Endothelial cell of umbilical vein (primary cell): Measurements from ENCODE around the gene FTCDNL1. TPM values are rescaled to one million over a fixed set of nuclear protein-coding genes. Genes with fewer than 3 reads are reported as not detected.

Source experiments
- BruUV-seq: library from RNA; stranded (reverse); fragments of 400-500 nt; replicated peaks from 2 replicates; lab custom pipeline; 2021; lab: Mats Ljungman, UMichigan
- CTCF ChIA-PET: fragments of 300-600, 350-600 bp; sonication (Branson Sonifier 250); formaldehyde crosslinking; loops from one replicate; lab custom pipeline; 2021; ENCODE audit warnings: antibody characterized with exemption, inconsistent platforms; lab: Charles Lee
- POLR2A ChIA-PET: fragments of 300-600, 350-600 bp; sonication (Branson Sonifier 250); formaldehyde crosslinking; loops from one replicate; lab custom pipeline; 2021; ENCODE audit warnings: antibody characterized with exemption, inconsistent platforms; lab: Charles Lee
- DNase-seq: peaks from one replicate; pipeline ENCODE4 v3.0.0-alpha.2; 2011; ENCODE audit warnings: low read depth, low spot score
- FAIRE-seq: peaks from 2 replicates; lab custom pipeline; 2011; peaks lifted over from hg19 to GRCh38; lab: Jason Lieb, UNC
- H2AFZ ChIP-seq: 2 replicates; pipeline ENCODE4 v1.6.0; 2012; ENCODE audit warnings: low read depth, low read length, control low read depth, inconsistent platforms
- H3K27ac ChIP-seq: 2 replicates; pipeline ENCODE4 v1.5.1; 2011; ENCODE audit warnings: low read depth, mild to moderate bottlenecking, control low read depth, low read length, moderate library complexity; ENCODE audit not compliant: insufficient read depth
- H3K27me3 ChIP-seq, 2 experiments: 2 replicates each; pipeline versions ENCODE4 v1.6.0 to v1.6.1; 2011; ENCODE audit warnings: low read length in 2 of 2, mixed read lengths in 1 of 2; ENCODE audit not compliant: control insufficient read depth in 2 of 2, insufficient read depth in 2 of 2
- H3K36me3 ChIP-seq, 2 experiments: 2 replicates in 1 of 2; 3 replicates in 1 of 2; pipeline ENCODE4 v1.5.1; 2011; ENCODE audit warnings: low read length in 2 of 2, mild to moderate bottlenecking in 1 of 2, moderate library complexity in 1 of 2; ENCODE audit not compliant: control insufficient read depth in 2 of 2, insufficient read depth in 2 of 2; ENCODE audit errors: extremely low read depth in 1 of 2
- H3K4me1 ChIP-seq: 3 replicates; pipeline ENCODE4 v1.5.1; 2011; ENCODE audit warnings: mild to moderate bottlenecking, low read length; ENCODE audit not compliant: control insufficient read depth, insufficient read depth; ENCODE audit errors: extremely low read depth
- H3K4me2 ChIP-seq: 2 replicates; pipeline ENCODE4 v1.6.1; 2011; ENCODE audit warnings: low read length, control low read depth, mixed read lengths; ENCODE audit not compliant: insufficient read depth
- H3K4me3 ChIP-seq, 3 experiments: fragments of 200-600 bp in 1 of 3; sonication (generic), shearing (Covaris generic) in 1 of 3; replicated peaks in 1 of 3; 2 replicates each; pipeline ENCODE4 v1.5.1; 2011 to 2016; ENCODE audit warnings: control low read depth in 3 of 3, low read length in 3 of 3, mild to moderate bottlenecking in 2 of 3, inconsistent platforms in 1 of 3, low read depth in 1 of 3, moderate library complexity in 1 of 3; ENCODE audit not compliant: insufficient read depth in 1 of 3
- H3K79me2 ChIP-seq: 2 replicates; pipeline ENCODE4 v1.6.0; 2012; ENCODE audit warnings: low read length, inconsistent platforms; ENCODE audit not compliant: control insufficient read depth, insufficient read depth
- H3K9ac ChIP-seq: replicated peaks from 2 replicates; pipeline ENCODE3; 2011; ENCODE audit warnings: low read length, control low read depth; ENCODE audit not compliant: insufficient read depth; ENCODE audit errors: extremely low read depth
- H3K9me1 ChIP-seq: replicated peaks from 3 replicates; pipeline ENCODE4 v1.6.0; 2011; ENCODE audit warnings: mild to moderate bottlenecking, low read length; ENCODE audit not compliant: control insufficient read depth, insufficient read depth; ENCODE audit errors: extremely low read depth
- H3K9me3 ChIP-seq: replicated peaks from 2 replicates; pipeline ENCODE4 v1.5.1; 2012; ENCODE audit warnings: low read length, inconsistent platforms; ENCODE audit not compliant: control insufficient read depth, insufficient read depth
- H4K20me1 ChIP-seq: replicated peaks from 2 replicates; pipeline ENCODE3; 2011; ENCODE audit warnings: mild to moderate bottlenecking, low read length; ENCODE audit not compliant: control insufficient read depth, insufficient read depth; ENCODE audit errors: extremely low read depth
- FOS ChIP-seq: IDR thresholded peaks from 2 replicates; pipeline ENCODE4 v1.6.1; 2011; ENCODE audit warnings: mild to moderate bottlenecking, low read length, moderate library complexity, borderline replicate concordance; ENCODE audit not compliant: insufficient read depth
- GATA2 ChIP-seq: IDR thresholded peaks from 2 replicates; pipeline ENCODE4 v1.7.0; 2011; ENCODE audit warnings: low read depth, mild to moderate bottlenecking, moderate library complexity, mixed read lengths, low read length; ENCODE audit not compliant: insufficient read length, insufficient read depth
- JUN ChIP-seq: IDR thresholded peaks from 2 replicates; pipeline ENCODE4 v1.6.1; 2011; ENCODE audit warnings: borderline replicate concordance, low read depth; ENCODE audit not compliant: insufficient read length, insufficient read depth
- POLR2AphosphoS5 ChIP-seq: IDR thresholded peaks from 2 replicates; pipeline ENCODE4 v1.6.1; 2012; ENCODE audit warnings: low read depth, mild to moderate bottlenecking, control low read depth, low read length, moderate library complexity; ENCODE audit not compliant: insufficient read depth
- dilution Hi-C: fragments of 300-500 bp; cut with MboI; formaldehyde crosslinking; loops from one replicate; pipeline ENCODE4 v1.15.0; 2019; ENCODE audit warnings: low sequenced_read_pairs; ENCODE audit not compliant: extremely low pct_ligation_motif_present
- intact Hi-C: fragments of 100-400 bp; cut with micrococcal nuclease; formaldehyde crosslinking; loops from one replicate; pipeline ENCODE4 v1.10.0; 2022
- polyA plus RNA-seq, 4 experiments: library from polyadenylated mRNA; depleted of rRNA in 3 of 4; stranded (reverse) in 3 of 4; unstranded in 1 of 4; fragments of >200 nt; gene quantifications; 2 replicates each; pipeline versions ENCODE4 v1.2.1 to v1.2.3, GENCODE V29; 2011 to 2012; ENCODE audit warnings: missing spikeins in 1 of 4
- total RNA-seq: library from RNA; stranded (reverse); gene quantifications from 2 replicates; pipeline ENCODE4 v1.2.3, GENCODE V29; 2021
- TF ChIP-seq, protein P1 (sequence below), 2 donors: IDR thresholded peaks; 1 replicate in 1 of 2; 2 replicates in 1 of 2; pipeline ENCODE4 v1.5.1; 2011; ENCODE audit warnings: low read length in 2 of 2, mild to moderate bottlenecking in 2 of 2, moderate library complexity in 2 of 2, control low read depth in 1 of 2, inconsistent platforms in 1 of 2, low read depth in 1 of 2; ENCODE audit not compliant: insufficient read depth in 1 of 2; ENCODE audit errors: extremely low read depth in 1 of 2
- TF ChIP-seq, protein P2 (sequence below): IDR thresholded peaks from 2 replicates; pipeline ENCODE4 v1.6.1; 2011; ENCODE audit not compliant: insufficient read depth, insufficient read length

FTCDNL1 gene
- total and polyA plus RNA-seq, 2 donors (not counting 3 experiments of a cell fraction or from before 2014, with no cell fraction given) = 0.19 to 0.27 TPM

DNA sequence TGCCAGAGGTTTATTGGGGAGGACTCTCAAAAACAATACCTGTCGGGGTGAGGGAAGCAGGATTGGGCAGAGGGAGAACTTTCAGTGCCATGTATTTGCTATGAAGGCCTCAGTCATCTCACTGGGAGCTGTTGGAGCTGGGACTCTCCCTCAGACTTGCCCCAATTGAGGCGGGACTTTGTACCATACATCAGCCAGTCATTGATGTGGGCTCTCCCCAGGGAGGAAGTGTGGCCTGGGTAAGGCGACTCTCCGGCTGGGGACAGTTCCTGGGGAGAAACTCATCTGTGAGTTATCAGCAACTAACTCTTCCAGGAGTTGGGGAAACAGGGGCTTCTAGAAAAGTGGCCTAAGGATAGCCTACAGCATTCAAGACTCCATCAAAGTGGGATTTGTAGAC lies 66.5 kb downstream of the FTCDNL1 start:
- intact Hi-C loops (no loop called here), dilution Hi-C loops (no loop called here)
- FAIRE-seq = no peak
- TF ChIP-seq, protein P1, sequence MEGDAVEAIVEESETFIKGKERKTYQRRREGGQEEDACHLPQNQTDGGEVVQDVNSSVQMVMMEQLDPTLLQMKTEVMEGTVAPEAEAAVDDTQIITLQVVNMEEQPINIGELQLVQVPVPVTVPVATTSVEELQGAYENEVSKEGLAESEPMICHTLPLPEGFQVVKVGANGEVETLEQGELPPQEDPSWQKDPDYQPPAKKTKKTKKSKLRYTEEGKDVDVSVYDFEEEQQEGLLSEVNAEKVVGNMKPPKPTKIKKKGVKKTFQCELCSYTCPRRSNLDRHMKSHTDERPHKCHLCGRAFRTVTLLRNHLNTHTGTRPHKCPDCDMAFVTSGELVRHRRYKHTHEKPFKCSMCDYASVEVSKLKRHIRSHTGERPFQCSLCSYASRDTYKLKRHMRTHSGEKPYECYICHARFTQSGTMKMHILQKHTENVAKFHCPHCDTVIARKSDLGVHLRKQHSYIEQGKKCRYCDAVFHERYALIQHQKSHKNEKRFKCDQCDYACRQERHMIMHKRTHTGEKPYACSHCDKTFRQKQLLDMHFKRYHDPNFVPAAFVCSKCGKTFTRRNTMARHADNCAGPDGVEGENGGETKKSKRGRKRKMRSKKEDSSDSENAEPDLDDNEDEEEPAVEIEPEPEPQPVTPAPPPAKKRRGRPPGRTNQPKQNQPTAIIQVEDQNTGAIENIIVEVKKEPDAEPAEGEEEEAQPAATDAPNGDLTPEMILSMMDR (IDR thresholded peaks at IDR 0.05; ENCODE audit: extremely low read depth in 1 of 2, insufficient read depth in 1 of 2, low read depth in 1 of 2, low read length in 2 of 2) = no peak
- TF ChIP-seq JUN (no peak), FOS (no peak), GATA2 (no peak), POLR2AphosphoS5 (no peak)
- TF ChIP-seq, protein P2, sequence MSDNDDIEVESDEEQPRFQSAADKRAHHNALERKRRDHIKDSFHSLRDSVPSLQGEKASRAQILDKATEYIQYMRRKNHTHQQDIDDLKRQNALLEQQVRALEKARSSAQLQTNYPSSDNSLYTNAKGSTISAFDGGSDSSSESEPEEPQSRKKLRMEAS = no peak
- no peaks in the 10 kb centered on the region for H4K20me1 ChIP-seq
- CTCF ChIA-PET = no interaction called here
- H3K9ac ChIP-seq = no peak overlapping the region
- no peaks in the 10 kb centered on the region for H3K4me1 ChIP-seq
- no peaks in the 10 kb centered on the region for H3K9me3 ChIP-seq
- H2AFZ ChIP-seq = no peak overlapping the region
- no peaks in the 10 kb centered on the region for H3K36me3 ChIP-seq
- no peak overlapping the region for H3K4me2 ChIP-seq
- no peak overlapping the region for H3K4me3 ChIP-seq
- DNase-seq = no peak
- no peaks in the 10 kb centered on the region for H3K79me2 ChIP-seq
- no peaks in the 10 kb centered on the region for H3K27me3 ChIP-seq
- BruUV-seq = no TSS peak
- H3K9me1 ChIP-seq = no peaks in the 10 kb centered on the region
- POLR2A ChIA-PET = no interaction called here
- H3K27ac ChIP-seq = no peak overlapping the region
